Esophagus squamous epithelium (tissue), 4 donors: ENCODE results near the gene NRDE2.

Experiments used
- CTCF ChIP-seq, 6 experiments: fragments of 450-650 bp in 4 of 6; fragments of 200-600 bp in 2 of 6; sonication (generic) in 2 of 6; IDR thresholded peaks; one replicate each; pipeline ENCODE4 v1.5.1; 2016 to 2019; ENCODE audit warnings: antibody characterized with exemption in 6 of 6, mild to moderate bottlenecking in 4 of 6, moderate library complexity in 4 of 6
- POLR2A ChIP-seq, 4 donors: fragments of 450-650 bp; IDR thresholded peaks; one replicate each; pipeline ENCODE4 v1.6.1; 2017; ENCODE audit warnings: antibody characterized with exemption in 4 of 4, mild to moderate bottlenecking in 4 of 4, moderate library complexity in 3 of 4

- TF ChIP-seq POLR2A (IDR thresholded peaks at IDR 0.05) (no peak), CTCF (IDR thresholded peaks at IDR 0.05) (no peak)
Observed at GRCh38 chr14:90332271-90332584, 487 bp upstream of the NRDE2 start.
